ENCODE data around the gene GALNT9.

The GALNT9 gene

GRCh38 chr12:132341318-132342050 lies 12.1 kb upstream of the GALNT9 start:
- peaks cover 6% of the 10 kb centered on the region for H3K4me1 Mint-ChIP-seq (ENCODE audit: low read depth)
- no peaks in the 10 kb centered on the region for H3K36me3 Mint-ChIP-seq (ENCODE audit: low read depth)
- no peak overlapping the region for H3K4me3 Mint-ChIP-seq
- peaks cover 24% of the 10 kb centered on the region for H3K27me3 Mint-ChIP-seq
- H3K9me3 Mint-ChIP-seq: peaks cover 4% of the 10 kb centered on the region
- no peak overlapping the region for H3K27ac Mint-ChIP-seq

DNA sequence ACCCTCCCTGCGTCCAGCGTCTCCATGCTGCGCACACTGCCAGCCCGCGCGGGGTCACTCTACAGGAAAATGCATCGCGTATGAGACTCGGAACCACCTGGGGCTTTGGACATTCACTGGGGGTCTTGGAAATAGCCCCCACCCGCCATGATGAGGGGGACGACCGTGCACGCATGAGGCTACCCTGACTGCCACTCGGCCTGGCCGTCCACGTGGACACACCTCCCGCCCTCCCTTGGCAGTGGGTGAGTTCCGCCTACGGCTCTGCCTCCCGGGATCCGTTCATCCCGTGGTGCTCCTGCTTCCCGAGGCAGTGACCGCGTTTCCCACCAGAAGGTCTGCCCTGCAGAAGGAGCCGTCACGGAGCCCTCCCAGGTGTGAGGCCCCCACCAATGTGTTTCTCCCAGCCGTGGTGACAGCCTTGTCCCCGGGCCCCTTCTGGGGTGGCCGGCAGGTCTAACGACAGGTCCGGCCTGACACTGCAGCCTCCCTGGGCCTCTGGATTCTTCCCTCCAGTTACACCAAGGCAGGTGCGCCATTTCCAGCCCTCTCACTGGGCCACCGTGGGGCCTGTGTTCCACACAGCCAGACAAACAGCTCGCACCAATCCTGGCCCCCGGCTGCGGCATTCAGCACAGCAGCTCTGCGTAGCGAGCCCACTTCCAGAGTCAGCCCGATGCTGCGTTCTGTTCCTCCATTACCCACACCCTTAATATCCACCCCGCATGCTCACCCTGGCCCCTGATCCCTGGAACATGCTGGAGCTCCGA lies 11.1 kb upstream of the GALNT9 start:
- peaks cover 6% of the 10 kb centered on the region for H3K4me1 Mint-ChIP-seq (ENCODE audit: low read depth)
- peaks cover 4% of the 10 kb centered on the region for H3K9me3 Mint-ChIP-seq
- H3K4me3 Mint-ChIP-seq: no peak overlapping the region
- no peak overlapping the region for H3K27ac Mint-ChIP-seq
- peaks cover 23% of the 10 kb centered on the region for H3K27me3 Mint-ChIP-seq
- no peaks in the 10 kb centered on the region for H3K36me3 Mint-ChIP-seq (ENCODE audit: low read depth)

DNA sequence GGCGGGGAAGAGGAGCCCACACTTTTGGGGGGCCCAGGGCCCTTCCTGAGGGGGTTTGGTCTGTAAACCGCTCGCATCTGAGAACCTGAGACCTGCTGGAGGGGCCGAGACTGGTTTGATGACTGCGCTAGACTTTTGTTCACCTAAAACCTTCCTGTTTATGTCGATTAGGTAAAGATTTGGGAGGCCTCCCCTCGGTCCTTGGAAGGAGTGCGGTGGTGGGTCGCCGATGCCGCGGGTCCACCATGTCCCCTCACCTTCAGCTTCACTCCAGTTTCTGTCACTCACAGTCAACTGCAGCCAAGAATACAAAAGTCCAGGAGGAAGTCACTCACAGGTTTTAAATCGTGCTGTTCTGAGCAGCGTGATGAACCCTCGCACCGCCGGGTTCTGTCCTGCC lies 10.5 kb upstream of the GALNT9 start:
- Mint-ChIP-seq H3K27ac (no peak overlapping the region), H3K9me3 (peaks cover 4% of the 10 kb centered on the region), H3K27me3 (peaks cover 24% of the 10 kb centered on the region), H3K4me3 (no peak overlapping the region), H3K4me1 (ENCODE audit: low read depth) (peaks cover 6% of the 10 kb centered on the region), H3K36me3 (ENCODE audit: low read depth) (no peaks in the 10 kb centered on the region)

GRCh38 chr12:132338781-132339180 lies 9.4 kb upstream of the GALNT9 start:
- peaks cover 6% of the 10 kb centered on the region for H3K4me1 Mint-ChIP-seq (ENCODE audit: low read depth)
- no peaks in the 10 kb centered on the region for H3K36me3 Mint-ChIP-seq (ENCODE audit: low read depth)
- H3K9me3 Mint-ChIP-seq: peaks cover 4% of the 10 kb centered on the region
- peaks cover 25% of the 10 kb centered on the region for H3K27me3 Mint-ChIP-seq
- no peak overlapping the region for H3K4me3 Mint-ChIP-seq
- no peak overlapping the region for H3K27ac Mint-ChIP-seq

GRCh38 chr12:132338311-132338710 lies 8.9 kb upstream of the GALNT9 start:
- H3K27me3 Mint-ChIP-seq: peaks cover 25% of the 10 kb centered on the region
- H3K4me1 Mint-ChIP-seq (ENCODE audit: low read depth): peaks cover 5% of the 10 kb centered on the region

DNA sequence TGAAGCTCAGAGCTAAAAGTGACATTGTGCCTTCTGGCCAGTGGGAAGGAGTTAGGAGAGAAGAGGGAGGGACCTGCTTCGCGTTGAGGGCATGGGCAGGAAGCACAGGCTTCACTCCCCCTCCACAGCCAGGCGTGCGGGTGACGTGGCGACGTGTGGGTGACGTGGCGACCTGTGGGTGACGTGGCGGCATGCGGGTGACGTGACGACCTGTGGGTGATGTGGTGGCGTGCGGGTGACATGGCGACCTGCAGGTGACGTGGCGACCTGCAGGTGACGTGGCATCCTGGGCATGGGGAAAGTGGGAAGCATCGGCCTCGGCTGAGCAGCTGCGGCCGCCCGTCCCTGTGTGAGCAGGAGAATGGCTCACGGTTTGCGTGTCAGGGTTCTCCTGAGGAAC lies 8.2 kb upstream of the GALNT9 start:
- H3K4me1 Mint-ChIP-seq (ENCODE audit: low read depth): no peaks in the 10 kb centered on the region
- peaks cover 20% of the 10 kb centered on the region for H3K27me3 Mint-ChIP-seq
- no peak overlapping the region for H3K4me3 Mint-ChIP-seq
- no peak overlapping the region for H3K27ac Mint-ChIP-seq
- H3K36me3 Mint-ChIP-seq (ENCODE audit: low read depth): no peaks in the 10 kb centered on the region
- H3K9me3 Mint-ChIP-seq: no peaks in the 10 kb centered on the region

More at GRCh38 chr12:132338311-132338710, 8.9 kb upstream of the GALNT9 start:
- Mint-ChIP-seq H3K4me3 (no peak overlapping the region), H3K27ac (no peak overlapping the region), H3K9me3 (peaks cover 4% of the 10 kb centered on the region), H3K36me3 (ENCODE audit: low read depth) (no peaks in the 10 kb centered on the region)

GRCh38 chr12:132336451-132337413 lies 7.3 kb upstream of the GALNT9 start:
- no peak overlapping the region for H3K4me3 Mint-ChIP-seq
- no peak overlapping the region for H3K27ac Mint-ChIP-seq
- H3K36me3 Mint-ChIP-seq (ENCODE audit: low read depth): no peaks in the 10 kb centered on the region
- no peaks in the 10 kb centered on the region for H3K4me1 Mint-ChIP-seq (ENCODE audit: low read depth)
- H3K9me3 Mint-ChIP-seq: no peaks in the 10 kb centered on the region
- H3K27me3 Mint-ChIP-seq: peaks cover 24% of the 10 kb centered on the region

DNA sequence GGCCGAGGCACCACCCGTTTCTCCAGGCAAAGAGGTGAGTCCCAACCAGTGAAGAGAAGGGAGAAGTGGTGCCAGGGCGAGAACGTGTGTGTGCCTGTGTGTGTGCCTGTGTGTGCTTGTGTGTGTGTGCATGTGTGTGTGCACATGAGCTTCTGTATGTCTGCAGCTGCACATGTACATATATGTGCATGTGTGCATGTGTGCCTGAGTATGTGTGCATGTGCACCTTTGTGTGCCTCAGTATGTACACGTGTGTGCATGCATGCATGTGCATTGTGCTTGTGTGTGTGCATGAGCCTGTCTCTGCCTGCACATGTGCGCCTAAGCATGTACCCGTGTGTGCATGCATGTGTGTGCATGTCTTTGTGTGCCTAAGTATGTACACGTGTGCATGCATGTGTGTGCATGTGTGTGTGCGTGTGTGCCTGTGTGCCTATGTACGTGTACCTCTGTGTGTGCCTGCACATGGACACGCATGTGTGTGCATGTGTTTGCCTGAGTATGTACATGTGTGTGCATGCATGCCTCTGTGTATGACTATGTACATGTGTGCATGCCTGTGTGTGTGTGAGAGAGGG lies 5.9 kb upstream of the GALNT9 start:
- H3K4me3 Mint-ChIP-seq: no peak overlapping the region
- no peaks in the 10 kb centered on the region for H3K36me3 Mint-ChIP-seq (ENCODE audit: low read depth)
- peaks cover 3% of the 10 kb centered on the region for H3K9me3 Mint-ChIP-seq
- H3K27me3 Mint-ChIP-seq: peaks cover 39% of the 10 kb centered on the region
- peaks cover 3% of the 10 kb centered on the region for H3K4me1 Mint-ChIP-seq (ENCODE audit: low read depth)
- no peak overlapping the region for H3K27ac Mint-ChIP-seq

DNA sequence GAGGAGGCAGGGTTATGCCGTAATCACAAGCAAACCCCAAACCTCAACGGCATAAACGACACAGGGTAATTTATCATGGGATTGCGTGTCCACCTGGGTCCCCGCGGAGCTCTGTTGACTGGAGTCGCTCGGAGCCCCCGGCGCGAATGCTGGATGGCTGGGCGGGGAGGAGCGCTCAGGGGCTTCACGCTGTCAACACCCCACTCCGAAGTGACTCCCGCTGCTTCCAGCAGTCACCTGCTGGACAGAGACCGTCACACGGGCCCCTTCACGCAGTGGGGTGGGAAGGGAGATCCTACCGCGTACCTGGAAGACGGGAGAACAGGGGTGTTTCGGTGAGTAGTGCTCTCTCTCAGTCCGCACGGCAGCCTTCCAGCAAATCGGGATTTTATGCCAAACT lies 4.4 kb upstream of the GALNT9 start:
- H3K27me3 Mint-ChIP-seq: peaks cover 42% of the 10 kb centered on the region

DNA sequence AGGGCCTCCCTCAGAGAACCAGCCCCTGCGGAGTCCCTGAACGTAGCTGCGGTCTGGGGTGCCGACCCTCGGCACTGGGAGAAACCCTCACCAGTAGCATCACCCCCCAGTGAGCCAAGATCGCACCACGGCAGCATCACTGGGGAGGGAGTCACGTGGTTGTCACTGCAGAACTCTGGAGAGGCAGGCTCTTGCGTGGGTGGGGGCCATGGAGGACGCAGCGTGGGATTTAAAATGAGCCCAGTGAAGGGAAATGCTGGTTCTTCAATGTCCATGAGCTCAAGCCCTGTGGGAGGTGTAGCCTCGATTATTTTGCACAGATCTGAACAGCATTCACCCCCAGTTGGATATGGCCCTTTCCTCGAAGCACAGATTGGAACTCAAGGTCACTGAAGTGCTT lies 3.9 kb upstream of the GALNT9 start:
- Mint-ChIP-seq H3K27me3 (peaks cover 42% of the 10 kb centered on the region), H3K4me1 (ENCODE audit: low read depth) (peaks cover 6% of the 10 kb centered on the region), H3K27ac (no peak overlapping the region)

More for the DNA sequence above, 4.4 kb upstream of the GALNT9 start:
- Mint-ChIP-seq H3K27ac (no peak overlapping the region), H3K9me3 (peaks cover 3% of the 10 kb centered on the region), H3K4me1 (ENCODE audit: low read depth) (peaks cover 3% of the 10 kb centered on the region), H3K4me3 (no peak overlapping the region), H3K36me3 (ENCODE audit: low read depth) (no peaks in the 10 kb centered on the region)

DNA sequence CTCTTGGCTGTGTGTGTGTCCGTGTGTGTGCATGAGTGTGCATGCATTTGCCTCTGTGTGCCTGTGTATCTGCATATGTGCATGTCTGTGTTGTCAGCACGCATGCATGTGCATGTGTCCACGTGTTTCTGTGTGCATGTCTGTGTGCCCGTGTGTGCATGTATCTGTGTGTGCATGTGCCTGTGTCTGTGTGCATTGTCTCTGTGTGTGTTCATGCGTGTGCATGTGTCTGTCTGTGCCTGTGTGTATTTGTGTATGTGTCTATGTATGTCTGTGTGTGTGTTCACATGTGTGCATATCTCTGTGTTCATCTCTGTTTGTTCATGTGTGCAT lies 1.1 kb upstream of the GALNT9 start:
- Mint-ChIP-seq H3K9me3 (peaks cover 3% of the 10 kb centered on the region), H3K36me3 (ENCODE audit: low read depth) (no peaks in the 10 kb centered on the region), H3K4me3 (no peak overlapping the region), H3K27ac (no peak overlapping the region), H3K27me3 (peaks cover 48% of the 10 kb centered on the region), H3K4me1 (ENCODE audit: low read depth) (peaks cover 28% of the 10 kb centered on the region)

More for the DNA sequence above, 3.9 kb upstream of the GALNT9 start:
- H3K9me3 Mint-ChIP-seq: peaks cover 3% of the 10 kb centered on the region
- H3K36me3 Mint-ChIP-seq (ENCODE audit: low read depth): no peaks in the 10 kb centered on the region
- H3K4me3 Mint-ChIP-seq: no peak overlapping the region

DNA sequence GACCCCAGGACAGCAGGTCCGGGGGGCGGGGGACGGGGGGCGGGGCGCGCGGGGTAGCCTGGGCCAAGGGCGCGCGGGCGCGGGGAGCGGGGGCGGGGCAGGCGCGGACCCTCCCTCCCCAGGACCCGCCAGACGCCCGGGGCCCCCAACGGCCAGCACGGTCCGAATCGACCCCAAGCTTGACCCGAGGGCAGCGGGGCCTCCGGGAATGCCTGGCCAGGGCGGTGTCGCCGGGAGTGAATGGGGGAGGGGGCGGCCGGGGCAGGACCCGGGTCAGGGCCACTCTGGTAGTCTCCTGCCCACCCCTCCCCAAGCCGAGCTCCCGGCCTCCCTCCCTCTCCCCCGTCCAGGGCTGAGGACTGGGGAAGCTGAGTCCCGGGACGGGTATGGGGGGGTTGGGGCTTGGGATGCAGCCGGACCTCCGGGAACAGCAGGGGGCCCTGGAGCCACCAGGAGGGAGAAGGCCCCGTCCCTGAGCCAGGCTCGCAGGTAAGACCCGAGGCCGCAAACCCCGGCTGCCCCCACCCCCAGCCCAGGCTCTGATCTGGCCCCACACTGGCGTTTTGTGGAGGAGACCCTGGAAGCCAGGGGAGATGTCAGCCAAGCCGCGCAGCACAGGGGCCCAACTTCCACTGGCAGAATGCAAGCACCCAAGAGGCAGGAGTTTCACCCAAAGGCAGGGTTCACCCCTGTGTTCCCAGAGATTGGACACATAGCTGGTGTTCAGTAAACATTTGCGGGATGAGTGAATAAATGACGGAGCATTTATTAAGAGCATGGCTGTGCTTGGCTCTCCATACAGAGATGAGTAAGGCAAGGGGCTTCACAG lies 545 bp upstream of the GALNT9 start:
- Mint-ChIP-seq H3K9me3 (peaks cover 3% of the 10 kb centered on the region), H3K27me3 (peaks cover 49% of the 10 kb centered on the region), H3K36me3 (ENCODE audit: low read depth) (no peaks in the 10 kb centered on the region), H3K4me1 (ENCODE audit: low read depth) (peaks cover 28% of the 10 kb centered on the region), H3K4me3 (no peak overlapping the region), H3K27ac (no peak overlapping the region)

- Mint-ChIP-seq H3K27ac (no peak overlapping the region), H3K4me3 (no peak overlapping the region), H3K9me3 (peaks cover 3% of the 10 kb centered on the region), H3K36me3 (ENCODE audit: low read depth) (no peaks in the 10 kb centered on the region), H3K4me1 (ENCODE audit: low read depth) (peaks cover 32% of the 10 kb centered on the region), H3K27me3 (peaks cover 49% of the 10 kb centered on the region)
These were observed 933 bp downstream of the GALNT9 start for GRCh38 chr12:132328282-132329029.
